HepG2 (cell line): ENCODE results near the gene COPS6. TPM values are rescaled to one million over a fixed set of nuclear protein-coding genes. Genes with fewer than 3 reads are reported as not detected.
A peak's percentile ranks its signal among the peaks of the same experiment; 100 is the strongest.

ENCODE experiments used
- ARHGAP35 ChIP-seq: sonication (generic); formaldehyde crosslinking; IDR thresholded peaks from 2 replicates; pipeline ENCODE4 v1.9.0; 2022; ENCODE audit warnings: mild to moderate bottlenecking, inconsistent platforms, moderate library complexity, missing genetic modification reagents, borderline replicate concordance
- ARID2 ChIP-seq: sonication (generic); formaldehyde crosslinking; IDR thresholded peaks from 2 replicates; pipeline ENCODE4 v1.8.1; 2022; ENCODE audit warnings: mild to moderate bottlenecking, missing genetic modification reagents, borderline replicate concordance
- DNMT3B ChIP-seq: conservative IDR thresholded peaks from 2 replicates; pipeline ENCODE4 v1.6.1; 2016; ENCODE audit warnings: missing biosample characterization, control low read depth
- FOXK2 ChIP-seq: fragments of 450-650 bp; IDR thresholded peaks from 2 replicates; pipeline ENCODE4 v1.6.1; 2016
- LCORL ChIP-seq, 2 experiments: fragments of 450-650 bp in 1 of 2; sonication (generic) in 1 of 2; formaldehyde crosslinking in 1 of 2; IDR thresholded peaks; 2 replicates each; pipeline versions ENCODE4 v1.5.0 to v1.6.1; 2017 to 2020; ENCODE audit warnings: antibody characterized with exemption in 1 of 2, missing genetic modification reagents in 1 of 2
- NCOA1 ChIP-seq: sonication (generic); formaldehyde crosslinking; IDR thresholded peaks from 2 replicates; pipeline ENCODE4 v1.9.0; 2021; ENCODE audit warnings: missing genetic modification reagents
- NFE2L2 ChIP-seq: fragments of 150-350 bp; IDR thresholded peaks from 2 replicates; pipeline ENCODE4 v1.6.1; 2014; ENCODE audit warnings: low read length
- NFYB ChIP-seq: sonication (generic); formaldehyde crosslinking; IDR thresholded peaks from 2 replicates; pipeline ENCODE4 v1.4.0; 2020; ENCODE audit warnings: missing genetic modification reagents
- RFXAP ChIP-seq: sonication (generic); formaldehyde crosslinking; IDR thresholded peaks from 2 replicates; pipeline ENCODE4 v1.4.0; 2020; ENCODE audit warnings: missing genetic modification reagents, borderline replicate concordance
- ZBTB38 ChIP-seq: sonication (generic); formaldehyde crosslinking; IDR thresholded peaks from 2 replicates; pipeline ENCODE4 v1.5.1; 2020; ENCODE audit warnings: mild to moderate bottlenecking, missing genetic modification reagents
- ZNF792 ChIP-seq: IDR thresholded peaks from 2 replicates; pipeline ENCODE4 v1.6.1; 2016
- polyA plus RNA-seq, 8 experiments: library from polyadenylated mRNA; depleted of rRNA in 3 of 8; stranded (reverse) in 7 of 8; unstranded in 1 of 8; fragments of >200 nt; fragmentation: Illumina TruSeq in 4 of 8; extraction: Trizol in 4 of 8; gene quantifications; 2 replicates each; pipeline versions ENCODE4 v1.2.1 to v1.2.3, GENCODE V29; 2011 to 2016; ENCODE audit warnings: low read depth in 4 of 8, missing spikeins in 1 of 8, mixed read lengths in 1 of 8; ENCODE audit not compliant: insufficient read depth in 1 of 8
- total RNA-seq, 5 experiments: library from RNA; depleted of rRNA; stranded (reverse); fragments of >200 nt; fragmentation: Illumina TruSeq; extraction: Trizol; gene quantifications; 2 replicates each; pipeline ENCODE4 v1.2.3, GENCODE V29; 2016; ENCODE audit warnings: low read depth in 1 of 5
- TF ChIP-seq, protein P1 (sequence below): sonication (generic); formaldehyde crosslinking; IDR thresholded peaks from 2 replicates; pipeline ENCODE4 v1.5.0; 2020; ENCODE audit warnings: missing genetic modification reagents, mild to moderate bottlenecking, borderline replicate concordance
- TF ChIP-seq, protein P2 (sequence below): sonication (generic); formaldehyde crosslinking; IDR thresholded peaks from 2 replicates; pipeline ENCODE4 v1.5.1; 2020; ENCODE audit warnings: missing genetic modification reagents, mild to moderate bottlenecking, borderline replicate concordance
- TF ChIP-seq, protein P3 (sequence below): IDR thresholded peaks from 2 replicates; pipeline ENCODE4 v1.4.0; 2020; ENCODE audit warnings: mild to moderate bottlenecking, missing genetic modification reagents
- TF ChIP-seq, protein P4 (sequence below): sonication (generic); formaldehyde crosslinking; IDR thresholded peaks from 2 replicates; pipeline ENCODE4 v1.4.0; 2020; ENCODE audit warnings: missing genetic modification reagents

The COPS6 gene
- total and polyA plus RNA-seq, 2 of the 13 experiments (the other 11 are each of a cell fraction or from before 2014, with no cell fraction given) = 33.4 to 117 TPM

DNA sequence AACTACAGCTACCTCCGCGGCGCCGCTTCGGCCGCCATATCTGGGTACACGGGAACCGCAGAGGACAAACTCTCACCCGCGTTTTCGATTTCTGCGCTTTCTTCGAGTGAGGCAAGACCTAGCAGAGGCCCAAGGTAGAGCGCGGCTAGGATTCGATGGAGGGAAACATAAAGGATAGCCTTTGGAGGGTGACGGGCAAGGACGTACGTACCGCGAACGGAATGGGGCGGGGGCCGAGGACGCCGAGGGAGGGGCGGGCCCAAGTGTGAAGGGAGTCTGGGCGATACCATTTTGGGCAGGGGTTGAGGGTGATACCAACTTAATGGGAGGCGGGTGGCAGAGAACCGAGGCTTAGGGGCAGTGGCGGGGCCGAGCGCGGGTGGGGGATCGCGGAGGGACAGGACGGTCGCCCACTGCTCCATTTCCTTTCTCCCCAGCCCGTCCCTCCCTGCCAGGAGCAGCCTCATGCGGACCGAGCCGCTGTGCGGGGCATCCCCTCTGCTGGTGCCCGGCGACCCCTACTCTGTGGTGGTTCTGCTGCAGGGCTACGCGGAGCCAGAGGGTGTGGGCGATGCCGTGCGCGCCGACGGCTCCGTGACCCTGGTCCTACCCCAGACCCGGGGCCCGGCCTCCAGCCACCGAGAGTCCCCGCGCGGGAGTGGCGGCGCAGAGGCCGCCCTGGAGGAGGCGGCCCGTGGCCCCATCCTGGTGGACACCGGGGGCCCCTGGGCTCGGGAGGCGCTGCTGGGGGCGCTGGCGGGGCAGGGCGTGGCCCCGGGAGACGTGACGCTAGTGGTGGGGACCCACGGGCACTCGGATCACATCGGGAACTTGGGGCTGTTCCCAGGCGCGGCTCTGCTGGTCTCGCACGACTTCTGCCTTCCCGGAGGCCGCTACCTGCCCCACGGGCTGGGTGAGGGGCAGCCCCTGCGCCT is 38.4 kb downstream of the COPS6 start, which contains the start of gene MBLAC1 (continued):
- TF ChIP-seq ARHGAP35 (peak; percentile 12), LCORL (IDR thresholded peaks at IDR 0.05) (no peak), LCORL (CRISPR knock-in tag; IDR thresholded peaks at IDR 0.05) (peak; percentile 57; the same call in 1 of the 2 replicates), FOXK2 (peak; percentile 94), NCOA1 (CRISPR knock-in tag) (no peak; the same call in 1 of the 2 replicates), ZBTB38 (CRISPR knock-in tag) (peak; percentile 36; the same call in 1 of the 2 replicates), DNMT3B (CRISPR knock-in tag) (no peak), ARID2 (CRISPR knock-in tag) (peak; percentile 78; the same call in 1 of the 2 replicates), NFYB (CRISPR knock-in tag) (no peak), NFE2L2 (no peak), RFXAP (CRISPR knock-in tag) (peak; percentile 32; the same call in 1 of the 2 replicates), ZNF792 (CRISPR knock-in tag) (peak; percentile 14; the same call in 1 of the 2 replicates)
- TF ChIP-seq, protein P1, sequence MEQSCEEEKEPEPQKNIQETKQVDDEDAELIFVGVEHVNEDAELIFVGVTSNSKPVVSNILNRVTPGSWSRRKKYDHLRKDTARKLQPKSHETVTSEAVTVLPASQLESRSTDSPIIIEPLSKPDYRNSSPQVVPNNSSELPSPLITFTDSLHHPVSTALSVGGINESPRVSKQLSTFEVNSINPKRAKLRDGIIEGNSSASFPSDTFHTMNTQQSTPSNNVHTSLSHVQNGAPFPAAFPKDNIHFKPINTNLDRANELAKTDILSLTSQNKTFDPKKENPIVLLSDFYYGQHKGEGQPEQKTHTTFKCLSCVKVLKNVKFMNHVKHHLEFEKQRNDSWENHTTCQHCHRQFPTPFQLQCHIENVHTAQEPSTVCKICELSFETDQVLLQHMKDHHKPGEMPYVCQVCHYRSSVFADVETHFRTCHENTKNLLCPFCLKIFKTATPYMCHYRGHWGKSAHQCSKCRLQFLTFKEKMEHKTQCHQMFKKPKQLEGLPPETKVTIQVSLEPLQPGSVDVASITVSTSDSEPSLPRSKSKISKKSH (CRISPR knock-in tag) = peak; percentile 3; the same call in 1 of the 2 replicates
- TF ChIP-seq, protein P2, sequence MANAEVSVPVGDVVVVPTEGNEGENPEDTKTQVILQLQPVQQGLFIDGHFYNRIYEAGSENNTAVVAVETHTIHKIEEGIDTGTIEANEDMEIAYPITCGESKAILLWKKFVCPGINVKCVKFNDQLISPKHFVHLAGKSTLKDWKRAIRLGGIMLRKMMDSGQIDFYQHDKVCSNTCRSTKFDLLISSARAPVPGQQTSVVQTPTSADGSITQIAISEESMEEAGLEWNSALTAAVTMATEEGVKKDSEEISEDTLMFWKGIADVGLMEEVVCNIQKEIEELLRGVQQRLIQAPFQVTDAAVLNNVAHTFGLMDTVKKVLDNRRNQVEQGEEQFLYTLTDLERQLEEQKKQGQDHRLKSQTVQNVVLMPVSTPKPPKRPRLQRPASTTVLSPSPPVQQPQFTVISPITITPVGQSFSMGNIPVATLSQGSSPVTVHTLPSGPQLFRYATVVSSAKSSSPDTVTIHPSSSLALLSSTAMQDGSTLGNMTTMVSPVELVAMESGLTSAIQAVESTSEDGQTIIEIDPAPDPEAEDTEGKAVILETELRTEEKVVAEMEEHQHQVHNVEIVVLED = peak; percentile 86
- TF ChIP-seq, protein P3, sequence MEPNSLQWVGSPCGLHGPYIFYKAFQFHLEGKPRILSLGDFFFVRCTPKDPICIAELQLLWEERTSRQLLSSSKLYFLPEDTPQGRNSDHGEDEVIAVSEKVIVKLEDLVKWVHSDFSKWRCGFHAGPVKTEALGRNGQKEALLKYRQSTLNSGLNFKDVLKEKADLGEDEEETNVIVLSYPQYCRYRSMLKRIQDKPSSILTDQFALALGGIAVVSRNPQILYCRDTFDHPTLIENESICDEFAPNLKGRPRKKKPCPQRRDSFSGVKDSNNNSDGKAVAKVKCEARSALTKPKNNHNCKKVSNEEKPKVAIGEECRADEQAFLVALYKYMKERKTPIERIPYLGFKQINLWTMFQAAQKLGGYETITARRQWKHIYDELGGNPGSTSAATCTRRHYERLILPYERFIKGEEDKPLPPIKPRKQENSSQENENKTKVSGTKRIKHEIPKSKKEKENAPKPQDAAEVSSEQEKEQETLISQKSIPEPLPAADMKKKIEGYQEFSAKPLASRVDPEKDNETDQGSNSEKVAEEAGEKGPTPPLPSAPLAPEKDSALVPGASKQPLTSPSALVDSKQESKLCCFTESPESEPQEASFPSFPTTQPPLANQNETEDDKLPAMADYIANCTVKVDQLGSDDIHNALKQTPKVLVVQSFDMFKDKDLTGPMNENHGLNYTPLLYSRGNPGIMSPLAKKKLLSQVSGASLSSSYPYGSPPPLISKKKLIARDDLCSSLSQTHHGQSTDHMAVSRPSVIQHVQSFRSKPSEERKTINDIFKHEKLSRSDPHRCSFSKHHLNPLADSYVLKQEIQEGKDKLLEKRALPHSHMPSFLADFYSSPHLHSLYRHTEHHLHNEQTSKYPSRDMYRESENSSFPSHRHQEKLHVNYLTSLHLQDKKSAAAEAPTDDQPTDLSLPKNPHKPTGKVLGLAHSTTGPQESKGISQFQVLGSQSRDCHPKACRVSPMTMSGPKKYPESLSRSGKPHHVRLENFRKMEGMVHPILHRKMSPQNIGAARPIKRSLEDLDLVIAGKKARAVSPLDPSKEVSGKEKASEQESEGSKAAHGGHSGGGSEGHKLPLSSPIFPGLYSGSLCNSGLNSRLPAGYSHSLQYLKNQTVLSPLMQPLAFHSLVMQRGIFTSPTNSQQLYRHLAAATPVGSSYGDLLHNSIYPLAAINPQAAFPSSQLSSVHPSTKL = peak; percentile 48; the same call in 1 of the 2 replicates
- TF ChIP-seq, protein P4, sequence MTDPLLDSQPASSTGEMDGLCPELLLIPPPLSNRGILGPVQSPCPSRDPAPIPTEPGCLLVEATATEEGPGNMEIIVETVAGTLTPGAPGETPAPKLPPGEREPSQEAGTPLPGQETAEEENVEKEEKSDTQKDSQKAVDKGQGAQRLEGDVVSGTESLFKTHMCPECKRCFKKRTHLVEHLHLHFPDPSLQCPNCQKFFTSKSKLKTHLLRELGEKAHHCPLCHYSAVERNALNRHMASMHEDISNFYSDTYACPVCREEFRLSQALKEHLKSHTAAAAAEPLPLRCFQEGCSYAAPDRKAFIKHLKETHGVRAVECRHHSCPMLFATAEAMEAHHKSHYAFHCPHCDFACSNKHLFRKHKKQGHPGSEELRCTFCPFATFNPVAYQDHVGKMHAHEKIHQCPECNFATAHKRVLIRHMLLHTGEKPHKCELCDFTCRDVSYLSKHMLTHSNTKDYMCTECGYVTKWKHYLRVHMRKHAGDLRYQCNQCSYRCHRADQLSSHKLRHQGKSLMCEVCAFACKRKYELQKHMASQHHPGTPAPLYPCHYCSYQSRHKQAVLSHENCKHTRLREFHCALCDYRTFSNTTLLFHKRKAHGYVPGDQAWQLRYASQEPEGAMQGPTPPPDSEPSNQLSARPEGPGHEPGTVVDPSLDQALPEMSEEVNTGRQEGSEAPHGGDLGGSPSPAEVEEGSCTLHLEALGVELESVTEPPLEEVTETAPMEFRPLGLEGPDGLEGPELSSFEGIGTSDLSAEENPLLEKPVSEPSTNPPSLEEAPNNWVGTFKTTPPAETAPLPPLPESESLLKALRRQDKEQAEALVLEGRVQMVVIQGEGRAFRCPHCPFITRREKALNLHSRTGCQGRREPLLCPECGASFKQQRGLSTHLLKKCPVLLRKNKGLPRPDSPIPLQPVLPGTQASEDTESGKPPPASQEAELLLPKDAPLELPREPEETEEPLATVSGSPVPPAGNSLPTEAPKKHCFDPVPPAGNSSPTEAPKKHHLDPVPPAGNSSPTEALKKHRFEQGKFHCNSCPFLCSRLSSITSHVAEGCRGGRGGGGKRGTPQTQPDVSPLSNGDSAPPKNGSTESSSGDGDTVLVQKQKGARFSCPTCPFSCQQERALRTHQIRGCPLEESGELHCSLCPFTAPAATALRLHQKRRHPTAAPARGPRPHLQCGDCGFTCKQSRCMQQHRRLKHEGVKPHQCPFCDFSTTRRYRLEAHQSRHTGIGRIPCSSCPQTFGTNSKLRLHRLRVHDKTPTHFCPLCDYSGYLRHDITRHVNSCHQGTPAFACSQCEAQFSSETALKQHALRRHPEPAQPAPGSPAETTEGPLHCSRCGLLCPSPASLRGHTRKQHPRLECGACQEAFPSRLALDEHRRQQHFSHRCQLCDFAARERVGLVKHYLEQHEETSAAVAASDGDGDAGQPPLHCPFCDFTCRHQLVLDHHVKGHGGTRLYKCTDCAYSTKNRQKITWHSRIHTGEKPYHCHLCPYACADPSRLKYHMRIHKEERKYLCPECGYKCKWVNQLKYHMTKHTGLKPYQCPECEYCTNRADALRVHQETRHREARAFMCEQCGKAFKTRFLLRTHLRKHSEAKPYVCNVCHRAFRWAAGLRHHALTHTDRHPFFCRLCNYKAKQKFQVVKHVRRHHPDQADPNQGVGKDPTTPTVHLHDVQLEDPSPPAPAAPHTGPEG (CRISPR knock-in tag) = no peak
